ENCODE measurements around the gene SMAD3. TPM values are rescaled to one million over a fixed set of nuclear protein-coding genes. Genes with fewer than 3 reads are reported as not detected.

Gene SMAD3
- total and polyA plus RNA-seq, 2 donors (not counting 1 experiment from before 2014, with no cell fraction given), result 55.9 to 163 TPM

- POLR2A ChIA-PET, result interaction anchor here (0.7 to 2.3 kb wide), 4 partner anchors 10 to 58 kb away, joined by 3 to 7 read pairs (median 4); no protein-coding TSS in a partner anchor
- Histone ChIP-seq H3K36me3 (replicated peaks in 1 of 2; ENCODE audit: control extremely low read depth in 1 of 2, control insufficient read depth in 1 of 2, extremely low read depth in 1 of 2, insufficient read depth in 2 of 2, low read length in 1 of 2) (peaks cover 0 to 8% of the 10 kb centered on the region in 2 experiments), H3K9me3 (ENCODE audit: control extremely low read depth in 1 of 3, control insufficient read depth in 2 of 3, insufficient read depth in 1 of 3, low read length in 2 of 3) (no peaks in the 10 kb centered on the region), H2AFZ (ENCODE audit: insufficient read depth, low read depth, low read length, poor library complexity, severe bottlenecking) (no peak overlapping the region), H3K27me3 (replicated peaks in 1 of 4; ENCODE audit: control extremely low read depth in 1 of 4, control insufficient read depth in 3 of 4, insufficient read depth in 4 of 4, low read length in 3 of 4) (no peaks in the 10 kb centered on the region), H3K4me1 (ENCODE audit: control insufficient read depth in 2 of 2, insufficient read depth in 2 of 2, low read length in 2 of 2) (peaks cover 89 to 93% of the 10 kb centered on the region in 2 donors), H3K9ac (ENCODE audit: low read length) (peak overlapping the region; percentile 6), H4K20me1 (ENCODE audit: control insufficient read depth, insufficient read depth, low read length, poor library complexity, severe bottlenecking) (no peaks in the 10 kb centered on the region), H3K27ac (ENCODE audit: low read length in 2 of 2) (peak overlapping the region; percentile 63 to 82), H3K79me2 (ENCODE audit: control insufficient read depth, insufficient read depth, low read length) (peaks cover 97% of the 10 kb centered on the region), H3K4me2 (replicated peaks; ENCODE audit: low read depth, low read length, poor library complexity, severe bottlenecking) (peak overlapping the region; percentile 68), H3K4me3 (ENCODE audit: control extremely low read depth in 1 of 5, extremely low read depth in 1 of 5, insufficient read depth in 1 of 5, low read depth in 2 of 5, low read length in 4 of 5) (peak overlapping the region in 1 of 5 experiments; percentile 26)
- TF ChIP-seq CTCF (IDR thresholded peaks at IDR 0.05) (no peak), EZH2 (IDR thresholded peaks at IDR 0.05; ENCODE audit: borderline replicate concordance, insufficient read depth, low read depth, low read length, poor library complexity, severe bottlenecking) (no peak)
- Mint-ChIP-seq H3K9me3 (ENCODE audit: insufficient read depth) (no peaks in the 10 kb centered on the region), H3K27ac (peak overlapping the region; percentile 97), H3K27me3 (no peaks in the 10 kb centered on the region), H3K4me3 (peak overlapping the region; percentile 87), H3K4me1 (peaks cover 91% of the 10 kb centered on the region)
- ATAC-seq (ENCODE audit: low read depth), result peak; percentile 37
- WGBS (ENCODE audit: insufficient coverage), result 39% methylated on average over 9 of the region's 13 CpGs
- intact Hi-C loops (cut with micrococcal nuclease), result loop anchor here (1.0 kb wide), 1 partner anchor 11 kb away; the partner anchor contains the start of gene SMAD3
- CTCF ChIA-PET, result interaction anchor here (2.0 to 3.8 kb wide), 2 partner anchors 10 to 45 kb away, joined by 7 to 18 read pairs; partner anchors contain the start of gene SMAD3
- peak; percentile 63 for DNase-seq
Observed at GRCh38 chr15:67076147-67076843, 10.9 kb downstream of the SMAD3 start.
